HL-60 (cell line): Measurements from ENCODE around the gene SEBOX.
A peak's percentile ranks its signal among the peaks of the same experiment; 100 is the strongest.

ENCODE experiments used
- DNase-seq, 2 experiments: peaks; one replicate each; pipeline ENCODE4 v3.0.0-alpha.2; 2010 to 2020; ENCODE audit warnings: low read depth in 1 of 2, low spot score in 1 of 2
- H3K27ac ChIP-seq: fragments of 250-450 bp; sonication (Bioruptor Pico); replicated peaks from 2 replicates; pipeline ENCODE4 v1.5.1; 2020; ENCODE audit warnings: mild to moderate bottlenecking, moderate library complexity
- H3K27me3 ChIP-seq: fragments of 250-450 bp; sonication (Bioruptor Pico); 2 replicates; pipeline ENCODE4 v1.5.1; 2021; ENCODE audit warnings: mild to moderate bottlenecking, moderate library complexity; ENCODE audit not compliant: insufficient read depth, poor library complexity, severe bottlenecking
- H3K4me3 ChIP-seq: replicated peaks from 2 replicates; pipeline ENCODE4 v1.5.1; 2011; ENCODE audit warnings: mild to moderate bottlenecking, control low read depth, low read length; ENCODE audit not compliant: insufficient read depth
- GABPA ChIP-seq: IDR thresholded peaks from 2 replicates; pipeline ENCODE4 v1.6.1; 2012; ENCODE audit warnings: low read depth
- POLR2AphosphoS5 ChIP-seq: IDR thresholded peaks from 2 replicates; pipeline ENCODE4 v1.6.1; 2012; ENCODE audit warnings: low read depth
- SPI1 ChIP-seq: IDR thresholded peaks from 2 replicates; pipeline ENCODE4 v1.6.1; 2012; ENCODE audit warnings: low read depth, mild to moderate bottlenecking, borderline replicate concordance
- TF ChIP-seq, protein P1 (sequence below): IDR thresholded peaks from one replicate; pipeline ENCODE4 v1.5.1; 2011; ENCODE audit warnings: low read length, control low read depth, inconsistent platforms; ENCODE audit not compliant: insufficient read depth
- TF ChIP-seq, protein P2 (sequence below): IDR thresholded peaks from 2 replicates; pipeline ENCODE4 v1.6.1; 2012; ENCODE audit warnings: low read depth; ENCODE audit not compliant: insufficient replicate concordance

SEBOX gene

DNA sequence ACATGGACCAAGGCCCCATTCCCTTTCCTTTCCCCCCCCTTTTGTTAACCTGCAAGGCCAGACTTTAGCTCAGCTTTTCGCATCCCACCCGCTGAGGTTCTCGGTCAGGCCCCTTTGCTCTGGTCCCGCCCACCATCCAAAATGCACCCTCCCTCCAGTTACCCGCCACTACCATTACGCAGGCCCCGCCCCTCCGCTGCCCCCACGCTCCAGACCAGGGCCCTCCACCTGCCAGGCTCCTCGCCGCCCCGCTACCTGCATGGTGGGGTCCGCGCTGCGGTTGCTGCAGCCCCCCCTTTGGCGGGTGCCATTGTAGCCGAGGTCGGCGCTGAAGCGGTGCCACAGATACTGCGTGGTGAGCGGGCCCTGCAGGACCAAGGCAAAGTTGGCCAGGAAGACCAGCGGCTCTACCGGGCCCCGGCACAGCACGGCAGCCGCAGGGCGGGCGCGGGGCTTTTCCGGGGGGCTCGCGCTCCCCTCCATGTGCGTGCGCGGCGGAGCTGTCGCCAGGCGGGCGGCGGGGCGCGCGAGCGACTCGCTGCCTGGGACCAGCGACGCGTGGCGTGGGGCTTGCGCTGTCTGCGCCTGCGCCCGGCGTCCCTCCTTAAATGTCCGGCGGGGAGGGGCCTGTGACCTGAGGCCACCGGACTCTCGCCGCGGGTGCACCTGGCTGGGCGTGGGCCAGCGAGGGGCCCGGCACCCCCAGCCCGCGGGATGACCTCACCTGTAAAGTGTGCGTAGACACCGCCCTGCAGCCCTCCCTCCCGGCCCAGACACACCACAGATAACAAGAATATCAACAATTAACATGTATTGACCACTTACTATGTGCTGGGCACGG, 40.9 kb upstream of the SEBOX start, which contains the start of gene SLC46A1:
TSS of gene SLC46A1 (minus strand) at position 581 of the 841 bp plus-strand sequence. CDS start at position 483, 98 bp downstream.
- DNase-seq = no peak
- H3K27me3 ChIP-seq = peaks cover 24% of the 10 kb centered on the region
- no peak for TF ChIP-seq SPI1
- TF ChIP-seq GABPA = no peak
- TF ChIP-seq POLR2AphosphoS5 = no peak
- TF ChIP-seq, protein P1, sequence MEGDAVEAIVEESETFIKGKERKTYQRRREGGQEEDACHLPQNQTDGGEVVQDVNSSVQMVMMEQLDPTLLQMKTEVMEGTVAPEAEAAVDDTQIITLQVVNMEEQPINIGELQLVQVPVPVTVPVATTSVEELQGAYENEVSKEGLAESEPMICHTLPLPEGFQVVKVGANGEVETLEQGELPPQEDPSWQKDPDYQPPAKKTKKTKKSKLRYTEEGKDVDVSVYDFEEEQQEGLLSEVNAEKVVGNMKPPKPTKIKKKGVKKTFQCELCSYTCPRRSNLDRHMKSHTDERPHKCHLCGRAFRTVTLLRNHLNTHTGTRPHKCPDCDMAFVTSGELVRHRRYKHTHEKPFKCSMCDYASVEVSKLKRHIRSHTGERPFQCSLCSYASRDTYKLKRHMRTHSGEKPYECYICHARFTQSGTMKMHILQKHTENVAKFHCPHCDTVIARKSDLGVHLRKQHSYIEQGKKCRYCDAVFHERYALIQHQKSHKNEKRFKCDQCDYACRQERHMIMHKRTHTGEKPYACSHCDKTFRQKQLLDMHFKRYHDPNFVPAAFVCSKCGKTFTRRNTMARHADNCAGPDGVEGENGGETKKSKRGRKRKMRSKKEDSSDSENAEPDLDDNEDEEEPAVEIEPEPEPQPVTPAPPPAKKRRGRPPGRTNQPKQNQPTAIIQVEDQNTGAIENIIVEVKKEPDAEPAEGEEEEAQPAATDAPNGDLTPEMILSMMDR = no peak
- TF ChIP-seq, protein P2, sequence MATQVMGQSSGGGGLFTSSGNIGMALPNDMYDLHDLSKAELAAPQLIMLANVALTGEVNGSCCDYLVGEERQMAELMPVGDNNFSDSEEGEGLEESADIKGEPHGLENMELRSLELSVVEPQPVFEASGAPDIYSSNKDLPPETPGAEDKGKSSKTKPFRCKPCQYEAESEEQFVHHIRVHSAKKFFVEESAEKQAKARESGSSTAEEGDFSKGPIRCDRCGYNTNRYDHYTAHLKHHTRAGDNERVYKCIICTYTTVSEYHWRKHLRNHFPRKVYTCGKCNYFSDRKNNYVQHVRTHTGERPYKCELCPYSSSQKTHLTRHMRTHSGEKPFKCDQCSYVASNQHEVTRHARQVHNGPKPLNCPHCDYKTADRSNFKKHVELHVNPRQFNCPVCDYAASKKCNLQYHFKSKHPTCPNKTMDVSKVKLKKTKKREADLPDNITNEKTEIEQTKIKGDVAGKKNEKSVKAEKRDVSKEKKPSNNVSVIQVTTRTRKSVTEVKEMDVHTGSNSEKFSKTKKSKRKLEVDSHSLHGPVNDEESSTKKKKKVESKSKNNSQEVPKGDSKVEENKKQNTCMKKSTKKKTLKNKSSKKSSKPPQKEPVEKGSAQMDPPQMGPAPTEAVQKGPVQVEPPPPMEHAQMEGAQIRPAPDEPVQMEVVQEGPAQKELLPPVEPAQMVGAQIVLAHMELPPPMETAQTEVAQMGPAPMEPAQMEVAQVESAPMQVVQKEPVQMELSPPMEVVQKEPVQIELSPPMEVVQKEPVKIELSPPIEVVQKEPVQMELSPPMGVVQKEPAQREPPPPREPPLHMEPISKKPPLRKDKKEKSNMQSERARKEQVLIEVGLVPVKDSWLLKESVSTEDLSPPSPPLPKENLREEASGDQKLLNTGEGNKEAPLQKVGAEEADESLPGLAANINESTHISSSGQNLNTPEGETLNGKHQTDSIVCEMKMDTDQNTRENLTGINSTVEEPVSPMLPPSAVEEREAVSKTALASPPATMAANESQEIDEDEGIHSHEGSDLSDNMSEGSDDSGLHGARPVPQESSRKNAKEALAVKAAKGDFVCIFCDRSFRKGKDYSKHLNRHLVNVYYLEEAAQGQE = no peak
- peak within 1 kb of the TSS; percentile 22 for H3K4me3 ChIP-seq
- no peak within 1 kb of the TSS for H3K27ac ChIP-seq

DNA sequence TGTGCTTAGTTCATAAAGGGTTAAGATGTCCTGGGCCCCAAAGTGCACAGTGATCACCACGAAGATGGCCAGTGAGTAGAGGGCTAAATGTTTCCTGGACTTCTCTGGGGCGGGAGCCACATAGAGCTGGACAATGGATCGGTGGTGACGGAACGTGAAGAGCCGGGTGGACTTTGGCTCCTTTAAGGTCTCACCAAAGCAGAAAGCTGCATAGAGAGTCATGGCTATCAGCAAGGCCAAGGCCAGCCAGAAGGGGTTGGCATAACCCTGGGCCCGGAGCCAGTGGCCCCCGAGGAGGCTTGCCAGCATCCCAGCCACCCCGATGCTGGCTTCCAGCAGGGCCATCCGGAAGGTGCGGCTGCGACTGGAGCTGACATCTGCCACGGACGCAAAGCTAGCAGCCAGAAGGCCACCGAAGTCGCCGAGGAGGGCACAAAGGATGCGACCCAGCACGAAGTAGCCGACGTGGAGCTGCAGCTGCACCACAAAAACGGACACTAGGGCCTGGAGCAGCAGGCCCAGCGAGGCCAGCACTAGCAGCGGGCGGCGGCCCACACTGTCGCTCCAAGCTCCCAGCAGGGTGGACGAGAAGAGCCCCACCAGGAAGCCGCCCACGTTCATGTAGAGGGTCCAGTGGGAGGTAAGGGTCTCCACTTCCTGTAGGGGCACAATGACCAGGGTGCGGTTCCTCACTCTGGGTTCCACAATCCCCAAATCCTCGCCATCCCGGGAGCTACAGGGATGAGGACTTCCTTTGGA, 40.0 kb upstream of the SEBOX start:
- DNase-seq = no peak
- no peak overlapping the region for H3K27ac ChIP-seq
- H3K4me3 ChIP-seq = no peak overlapping the region
- TF ChIP-seq GABPA (no peak), SPI1 (no peak), POLR2AphosphoS5 (no peak)
- TF ChIP-seq, protein P1 = no peak
- TF ChIP-seq, protein P2 = no peak
- H3K27me3 ChIP-seq = peaks cover 24% of the 10 kb centered on the region

DNA sequence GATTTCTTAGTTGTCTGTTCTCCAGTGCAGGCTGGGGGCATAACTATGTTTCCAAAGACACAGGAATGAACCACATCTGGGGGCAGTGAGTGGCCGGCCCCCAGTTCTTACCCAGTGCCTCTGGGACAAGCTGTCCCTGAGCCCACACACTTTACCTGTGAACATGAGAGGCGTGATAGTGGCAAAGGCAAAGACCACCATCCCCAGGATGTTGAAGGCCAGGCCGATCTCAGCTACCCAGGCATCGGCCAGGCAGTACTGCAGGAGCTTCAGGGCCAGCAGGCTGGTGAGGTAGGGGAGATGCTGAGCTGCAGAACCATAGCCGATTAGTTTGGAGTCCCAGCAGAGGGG, 39.4 kb upstream of the SEBOX start:
- H3K27me3 ChIP-seq = peaks cover 24% of the 10 kb centered on the region
- no peak for DNase-seq
- H3K4me3 ChIP-seq = no peak overlapping the region
- TF ChIP-seq, protein P2 = no peak
- H3K27ac ChIP-seq = no peak overlapping the region
